OCI-LY7 (cell line): Measurements from ENCODE around the gene SALL4.

ENCODE experiments used
- EZH2phosphoT487 ChIP-seq: fragments of 200-600 bp; sonication (generic); IDR thresholded peaks from 2 replicates; pipeline ENCODE4 v1.6.1; 2018; ENCODE audit warnings: low read depth, borderline replicate concordance, mild to moderate bottlenecking, mixed run types, antibody characterized with exemption, low read length, moderate library complexity, mixed read lengths
- TF ChIP-seq, protein P1 (sequence below): fragments of 200-600 bp; sonication (generic); conservative IDR thresholded peaks from 2 replicates; pipeline ENCODE4 v1.5.1; 2014; ENCODE audit warnings: mild to moderate bottlenecking, antibody characterized with exemption, low read length, moderate library complexity, mixed read lengths

DNA sequence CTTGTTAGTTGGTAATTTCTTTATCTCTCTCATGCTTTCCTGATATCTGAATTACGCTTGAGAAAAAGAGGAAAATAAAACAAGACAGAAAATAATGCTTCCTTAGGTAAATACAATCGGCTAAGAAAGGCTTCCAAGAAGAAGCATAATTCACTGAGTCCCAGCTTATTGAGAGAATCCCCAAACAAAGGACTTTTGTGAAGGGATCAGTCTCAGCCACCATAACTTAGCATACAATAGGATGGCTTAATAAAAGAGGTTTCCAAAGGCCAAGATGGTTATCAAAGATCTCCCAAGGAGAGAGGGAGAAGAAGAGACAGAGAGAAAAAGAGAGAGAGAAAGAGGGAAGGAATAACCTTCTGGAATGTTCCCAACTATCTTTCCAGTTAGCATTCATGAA is 46.0 kb upstream of the SALL4 start:
- TF ChIP-seq, protein P1, sequence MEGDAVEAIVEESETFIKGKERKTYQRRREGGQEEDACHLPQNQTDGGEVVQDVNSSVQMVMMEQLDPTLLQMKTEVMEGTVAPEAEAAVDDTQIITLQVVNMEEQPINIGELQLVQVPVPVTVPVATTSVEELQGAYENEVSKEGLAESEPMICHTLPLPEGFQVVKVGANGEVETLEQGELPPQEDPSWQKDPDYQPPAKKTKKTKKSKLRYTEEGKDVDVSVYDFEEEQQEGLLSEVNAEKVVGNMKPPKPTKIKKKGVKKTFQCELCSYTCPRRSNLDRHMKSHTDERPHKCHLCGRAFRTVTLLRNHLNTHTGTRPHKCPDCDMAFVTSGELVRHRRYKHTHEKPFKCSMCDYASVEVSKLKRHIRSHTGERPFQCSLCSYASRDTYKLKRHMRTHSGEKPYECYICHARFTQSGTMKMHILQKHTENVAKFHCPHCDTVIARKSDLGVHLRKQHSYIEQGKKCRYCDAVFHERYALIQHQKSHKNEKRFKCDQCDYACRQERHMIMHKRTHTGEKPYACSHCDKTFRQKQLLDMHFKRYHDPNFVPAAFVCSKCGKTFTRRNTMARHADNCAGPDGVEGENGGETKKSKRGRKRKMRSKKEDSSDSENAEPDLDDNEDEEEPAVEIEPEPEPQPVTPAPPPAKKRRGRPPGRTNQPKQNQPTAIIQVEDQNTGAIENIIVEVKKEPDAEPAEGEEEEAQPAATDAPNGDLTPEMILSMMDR, result no peak
- no peak for TF ChIP-seq EZH2phosphoT487
